GM21717 (cell line): ENCODE measurements around the gene ELOVL5.

Source experiments
- ATAC-seq: cut with Tn5 transposase; IDR thresholded peaks from one replicate; pipeline ENCODE4 v1.9.1; 2021; ENCODE audit warnings: mild to moderate bottlenecking, moderate library complexity; ENCODE audit not compliant: unreplicated experiment

Gene ELOVL5

DNA sequence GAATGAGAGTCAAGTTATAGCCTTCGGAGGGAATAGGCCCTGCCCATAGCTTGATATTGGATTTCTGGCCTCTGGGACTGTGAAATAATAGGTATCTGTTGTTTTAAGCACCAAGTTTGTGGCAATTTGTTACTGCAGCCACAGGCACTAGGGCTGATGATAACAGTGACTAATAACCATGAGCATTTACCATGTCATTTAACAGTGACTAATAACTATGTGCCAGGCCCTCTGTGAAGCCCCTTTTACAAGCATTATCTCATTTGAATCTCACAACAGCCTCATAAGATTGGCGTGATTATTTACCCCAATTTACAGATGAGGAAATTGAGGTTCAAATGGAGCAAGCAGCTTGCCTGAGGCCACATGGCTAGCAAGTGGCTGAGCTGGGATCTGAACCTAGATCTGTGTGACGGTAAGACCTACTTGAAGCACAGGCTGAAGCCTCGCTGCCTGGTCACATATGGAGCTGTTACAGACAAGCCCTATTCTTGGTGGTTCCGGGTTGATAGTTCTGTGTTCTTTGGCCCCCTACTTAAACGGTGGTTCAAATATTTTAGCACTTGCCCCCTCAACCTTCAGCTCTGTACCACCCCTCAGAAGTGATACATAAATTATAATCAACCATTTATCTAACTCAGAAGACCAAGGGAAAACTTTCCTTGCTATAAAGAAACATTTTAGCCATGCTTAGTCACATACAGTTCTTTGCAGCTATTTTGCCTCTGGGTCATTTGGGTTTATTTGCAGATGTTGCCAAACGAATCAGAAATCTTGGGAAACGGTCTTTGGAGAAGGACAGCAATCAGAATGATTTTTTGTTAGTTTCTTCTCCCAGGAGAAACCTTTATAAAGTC is 98.3 kb downstream of the ELOVL5 start:
- ATAC-seq, result no peak

DNA sequence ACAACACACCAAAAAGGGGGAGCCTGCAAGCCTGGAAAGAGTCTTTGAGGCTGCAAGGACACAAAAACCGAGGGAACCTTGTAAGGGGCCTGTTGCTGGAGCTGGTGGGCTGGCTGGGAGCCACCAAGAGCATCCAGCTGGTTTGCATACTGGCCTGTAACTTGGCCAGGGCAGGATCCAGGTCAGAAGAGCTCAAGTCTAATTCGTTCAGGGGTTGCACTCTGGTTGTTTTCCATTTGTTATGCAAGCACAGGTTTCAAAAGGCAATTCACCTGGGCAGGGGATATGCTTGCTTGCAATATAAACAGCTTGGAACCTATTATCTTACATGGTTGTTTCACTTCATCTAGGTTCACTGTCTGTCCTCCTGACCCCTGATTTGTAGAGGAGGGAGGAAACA is 101.8 kb downstream of the ELOVL5 start:
- no peak for ATAC-seq

DNA sequence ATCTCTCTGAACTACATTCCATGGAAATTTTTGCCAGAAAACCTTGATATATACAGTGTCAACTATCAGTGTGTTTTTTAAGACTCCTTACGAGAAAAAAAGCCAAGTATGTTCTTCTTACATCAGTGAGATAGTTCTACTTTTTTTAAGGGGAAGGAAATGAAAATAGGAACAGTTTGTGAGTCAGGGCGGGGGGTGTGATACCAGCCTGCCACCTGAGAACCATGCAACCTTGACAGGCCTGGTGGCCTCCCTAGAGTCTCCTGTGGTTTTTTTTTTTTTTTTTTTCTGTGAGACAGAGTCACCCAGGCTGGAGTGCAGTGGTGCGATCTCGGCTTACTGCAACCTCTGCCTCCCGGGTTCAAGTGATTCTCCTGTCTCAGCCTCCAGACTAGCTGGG is 103.8 kb downstream of the ELOVL5 start:
- peak; percentile 82 for ATAC-seq

DNA sequence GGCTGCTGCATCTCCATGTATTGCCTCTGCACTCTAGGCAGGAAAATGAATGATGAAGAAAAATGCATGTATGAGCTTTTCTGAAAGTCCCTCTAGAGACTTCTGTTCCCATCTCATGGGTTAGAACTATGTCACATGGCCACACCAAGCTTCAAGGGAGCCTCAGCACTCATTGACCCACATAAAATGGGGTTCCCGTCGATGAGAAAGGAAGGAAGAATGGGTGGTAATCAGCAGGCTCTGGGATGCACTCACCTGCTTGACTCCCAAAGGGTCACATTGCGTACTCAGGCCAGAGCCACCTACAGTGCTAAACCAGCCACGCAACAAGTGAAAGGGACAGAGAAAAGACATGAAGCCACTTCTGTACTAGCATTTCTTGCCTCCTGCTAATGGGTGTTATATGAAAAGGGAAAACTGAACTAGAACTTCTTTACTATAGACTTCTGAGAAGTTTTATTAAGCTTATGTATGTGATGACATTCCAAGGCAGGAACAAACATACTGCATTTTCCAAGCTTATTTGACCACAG is 104.3 kb downstream of the ELOVL5 start:
- no peak for ATAC-seq

DNA sequence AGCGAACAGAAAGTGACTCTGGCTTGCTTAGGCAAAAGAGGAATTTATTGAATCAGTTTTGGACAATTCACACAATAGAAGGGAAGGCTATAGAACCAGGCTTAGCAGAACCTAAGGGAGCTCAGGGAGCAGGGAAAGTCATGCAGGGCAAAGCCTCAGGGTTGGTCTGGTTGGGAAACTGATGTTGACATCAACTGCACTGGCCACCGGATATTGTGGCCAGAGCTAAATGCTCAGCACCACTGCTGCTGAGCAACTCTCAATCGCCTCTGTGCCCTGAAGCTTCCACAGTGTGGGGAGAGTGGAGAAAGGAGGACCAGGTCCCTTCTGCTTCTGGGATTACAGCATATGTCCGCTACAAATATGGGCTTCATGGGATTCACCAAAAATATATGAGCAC is 106.8 kb downstream of the ELOVL5 start:
- no peak for ATAC-seq

DNA sequence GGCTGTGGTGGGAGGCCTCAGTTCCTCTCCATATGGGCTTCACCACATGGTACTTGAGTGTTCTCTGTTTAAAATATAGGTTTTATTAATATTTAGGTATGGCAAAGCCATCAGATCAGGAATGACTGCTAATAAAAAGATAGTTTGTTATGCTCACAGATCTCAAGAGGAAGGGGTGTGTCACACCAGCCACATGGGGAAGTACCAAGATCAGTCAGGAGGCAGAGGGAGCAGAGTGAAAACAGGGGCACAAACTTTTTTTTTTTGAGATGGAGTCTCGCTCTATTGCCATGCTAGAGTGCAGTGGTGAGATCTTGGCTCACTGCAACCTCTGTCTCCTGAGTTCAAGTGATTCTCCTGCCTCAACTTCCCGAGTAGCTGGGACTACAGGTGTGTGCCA is 108.0 kb downstream of the ELOVL5 start:
- ATAC-seq, result no peak

DNA sequence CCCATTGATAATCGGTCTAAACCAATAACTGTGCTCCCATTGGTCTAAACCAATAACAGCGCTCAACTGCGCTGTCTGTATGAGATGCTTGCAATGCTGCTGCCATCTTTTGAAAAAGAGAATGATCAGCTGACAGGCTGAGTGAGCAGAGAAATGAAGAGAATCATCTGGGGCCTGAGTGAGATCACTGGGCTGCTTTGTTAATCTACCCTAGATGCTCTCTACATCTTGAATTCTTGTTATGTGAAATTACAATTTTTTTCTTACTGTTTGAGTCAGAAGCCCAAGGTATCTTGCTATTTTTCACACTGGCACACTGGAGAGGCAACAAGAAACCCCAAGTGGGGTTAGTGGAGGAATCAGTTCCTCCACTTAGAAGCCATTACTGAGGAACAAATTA is 108.6 kb downstream of the ELOVL5 start:
- ATAC-seq, result no peak

DNA sequence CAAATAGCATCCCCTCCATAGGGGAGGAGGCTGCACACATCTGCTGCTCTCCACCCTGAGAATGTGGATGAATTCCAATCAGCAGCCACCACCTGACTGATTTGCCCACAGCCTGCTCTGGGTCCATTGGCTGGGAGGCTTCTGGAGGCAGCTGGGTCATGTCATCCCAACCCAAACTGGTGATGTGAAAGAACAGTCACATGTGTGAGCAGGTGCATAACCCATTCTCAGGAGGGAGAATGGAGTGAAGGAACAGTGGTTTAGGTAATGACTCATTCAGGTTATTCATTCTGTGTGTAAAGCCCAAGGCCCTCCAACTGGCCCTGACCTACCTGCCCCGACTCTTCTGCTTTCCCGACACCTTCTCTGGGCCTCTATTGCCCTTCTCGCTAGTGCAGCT is 109.2 kb downstream of the ELOVL5 start:
- ATAC-seq, result peak; percentile 68

DNA sequence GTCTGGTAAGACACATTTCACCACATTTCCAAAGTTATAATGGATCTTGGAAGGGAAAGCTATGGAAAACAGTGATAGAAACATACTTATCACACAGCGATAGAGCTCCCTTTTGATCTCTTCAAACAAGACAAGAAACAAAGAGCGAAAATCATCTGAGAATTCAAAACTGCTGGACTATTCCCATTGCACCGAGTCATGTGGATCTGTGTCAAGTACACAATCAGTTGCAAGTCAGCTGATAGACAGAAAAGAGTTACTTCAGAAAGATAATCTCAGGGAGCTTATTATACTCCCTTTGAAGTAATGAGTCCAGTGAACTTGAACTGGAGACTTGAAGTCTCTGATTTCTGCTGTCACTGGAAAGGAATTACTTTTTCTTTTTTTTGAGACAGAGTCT is 110.4 kb downstream of the ELOVL5 start:
- ATAC-seq, result no peak

DNA sequence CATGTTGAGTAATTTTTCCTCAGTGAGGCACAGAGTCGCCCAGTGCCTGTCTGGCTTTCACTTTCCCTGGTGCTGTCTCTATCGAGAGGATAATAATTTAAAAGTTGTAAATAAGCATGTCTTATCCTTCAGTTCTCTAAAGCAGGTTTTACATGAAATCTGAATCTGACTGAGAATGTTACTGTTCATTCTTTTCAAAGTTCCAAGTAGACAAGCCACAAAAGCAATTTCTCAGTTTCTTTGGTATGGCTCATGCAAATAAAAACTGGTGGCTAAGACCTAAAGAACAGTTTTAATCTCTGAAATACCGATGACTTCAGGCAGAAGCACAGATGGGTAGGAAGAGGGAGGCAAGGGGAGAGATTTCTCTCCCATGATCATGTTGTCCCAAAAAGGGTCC is 112.5 kb downstream of the ELOVL5 start:
- peak; percentile 43 for ATAC-seq

DNA sequence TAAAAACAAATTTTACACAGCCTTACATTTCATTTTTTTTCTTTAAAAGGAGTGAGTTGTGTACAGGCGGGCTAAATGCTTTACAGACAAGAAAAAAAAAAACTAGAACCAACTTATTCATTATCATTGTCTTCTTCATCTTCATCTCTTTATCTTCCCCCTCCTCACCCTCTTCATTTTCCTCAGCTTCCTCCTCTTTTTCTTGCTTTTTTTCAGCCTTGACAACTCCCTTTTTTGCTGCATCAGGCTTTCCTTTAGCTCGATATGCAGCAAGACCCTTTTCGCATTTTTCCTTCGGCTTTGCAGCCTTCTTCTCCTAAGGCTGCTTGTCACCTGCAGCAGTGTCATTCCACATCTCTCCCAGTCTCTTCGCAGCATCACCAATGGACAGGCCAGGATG is 113.2 kb downstream of the ELOVL5 start:
- no peak for ATAC-seq

DNA sequence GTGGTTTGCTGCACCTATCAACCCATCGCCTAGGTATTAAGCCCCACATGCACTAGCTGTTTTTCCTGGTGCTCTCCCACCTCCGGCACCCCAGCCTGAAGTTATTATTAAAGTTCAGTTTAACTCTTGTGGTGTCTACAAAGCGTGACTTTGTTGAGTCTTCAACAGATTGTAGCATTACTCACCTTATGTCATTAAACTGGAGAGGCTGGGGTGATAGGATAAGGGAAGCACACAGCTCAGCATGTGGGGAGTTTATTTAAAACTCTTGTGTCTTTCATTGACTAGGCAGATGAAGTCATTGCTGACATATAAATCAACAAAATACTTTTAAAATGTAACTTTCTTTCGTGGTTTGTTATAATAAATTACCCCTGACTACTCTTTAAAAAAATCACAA is 115.4 kb downstream of the ELOVL5 start:
- ATAC-seq, result no peak

DNA sequence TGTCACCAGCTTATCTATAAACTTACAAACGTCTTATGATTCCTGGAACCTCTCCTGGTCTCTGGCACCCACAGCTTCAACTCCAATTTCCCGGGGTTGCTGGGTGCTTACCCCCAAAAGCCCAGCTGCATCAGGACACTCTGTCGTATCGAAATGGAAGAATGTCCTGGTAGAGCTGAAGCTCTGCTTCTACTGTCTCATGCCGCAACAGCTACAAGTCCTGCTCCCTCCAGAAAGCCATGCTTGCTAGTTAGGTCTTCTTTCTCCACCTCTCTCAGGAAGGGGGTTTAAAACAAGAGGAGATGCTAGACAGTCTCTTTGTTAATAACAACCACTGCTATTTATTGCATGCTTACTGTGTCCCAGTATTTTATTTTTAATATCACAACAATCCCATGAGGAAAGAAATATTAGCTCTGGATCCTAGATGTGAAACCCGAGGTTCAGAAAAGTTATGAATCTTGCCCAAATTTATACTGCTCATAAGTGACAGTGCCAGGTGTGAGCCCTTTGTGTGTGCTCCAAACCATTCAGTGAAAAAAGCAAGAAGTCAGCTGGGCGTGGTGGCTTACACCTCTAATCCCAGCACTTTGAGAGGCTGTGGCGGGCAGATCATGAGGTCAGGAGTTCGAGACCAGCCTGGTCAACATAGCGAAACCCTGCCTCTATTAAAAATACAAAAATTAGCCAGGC is 117.8 kb downstream of the ELOVL5 start:
- no peak for ATAC-seq

DNA sequence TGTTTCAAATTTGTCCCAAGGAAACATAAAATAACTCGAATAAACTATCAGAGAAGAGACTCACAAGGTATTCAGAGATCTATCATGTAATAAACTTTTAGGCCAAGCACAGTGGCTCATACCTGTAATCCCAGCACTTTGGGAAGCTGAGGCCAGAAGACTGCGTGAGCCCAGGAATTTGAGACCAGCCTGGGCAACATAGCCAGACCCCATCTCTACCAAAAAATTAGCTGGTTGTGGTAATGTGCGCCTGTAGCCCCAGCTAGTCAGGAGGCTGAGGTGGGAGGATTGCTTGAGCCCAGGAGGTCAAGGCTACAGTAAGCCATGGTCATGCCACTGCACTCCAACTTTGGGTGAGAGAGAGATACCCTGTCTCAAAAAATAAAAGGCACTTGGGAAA is 120.9 kb downstream of the ELOVL5 start:
- no peak for ATAC-seq

DNA sequence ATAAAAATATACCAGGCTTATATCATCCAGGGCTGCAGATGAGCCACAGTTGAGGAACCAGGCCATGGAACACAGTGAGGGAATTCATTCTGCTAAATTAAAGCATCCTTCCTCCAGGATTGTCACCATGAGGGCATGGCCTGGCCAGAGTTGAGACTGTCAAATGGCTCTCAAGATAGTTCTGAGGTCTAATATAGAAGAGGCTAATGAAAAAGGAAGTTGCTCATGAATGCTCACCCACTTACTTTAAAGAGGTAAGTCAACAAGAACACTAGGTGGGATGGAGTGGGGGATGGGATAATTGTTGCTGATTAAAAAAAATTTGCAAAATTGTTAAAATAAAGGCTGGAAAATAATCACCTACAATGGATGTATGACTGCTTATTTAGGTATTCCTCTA is 128.1 kb downstream of the ELOVL5 start:
- ATAC-seq, result no peak
